NCI-H2227 (cell line): Measurements from ENCODE around the gene ZBTB38.

Experiments
- DNase-seq: peaks from one replicate; lab custom pipeline; 2025; ENCODE audit not compliant: unreplicated experiment; lab: John Stamatoyannopoulos, UW

The ZBTB38 gene

GRCh38 chr3:141384575-141384974 is 16.3 kb downstream of the ZBTB38 start:
- DNase-seq: no peak

GRCh38 chr3:141385406-141386125 is 17.3 kb downstream of the ZBTB38 start:
- peak; percentile 14 for DNase-seq

DNA sequence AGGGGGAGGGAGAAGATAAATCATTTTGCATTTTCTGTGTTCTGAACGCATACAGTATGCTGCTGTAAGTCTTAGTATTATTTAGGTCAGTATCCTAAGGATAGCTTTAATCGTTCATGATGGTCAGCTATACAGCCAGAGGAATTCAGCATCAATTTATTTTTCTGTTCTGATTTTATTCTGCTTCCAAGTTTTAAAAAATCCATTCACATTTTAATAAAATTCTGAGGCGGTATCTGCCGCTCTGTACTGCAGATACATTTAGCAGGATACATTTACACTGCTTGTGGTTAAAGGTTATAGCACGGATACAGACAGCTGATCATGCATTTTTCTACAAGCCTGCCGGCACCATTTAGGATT is 17.8 kb downstream of the ZBTB38 start:
- peak; percentile 18 for DNase-seq

- DNase-seq: peak; percentile 56
Measured at GRCh38 chr3:141386611-141387111, 18.4 kb downstream of the ZBTB38 start.

- no peak for DNase-seq
Measured at GRCh38 chr3:141387516-141387915, 19.2 kb downstream of the ZBTB38 start.

- no peak for DNase-seq
Measured at GRCh38 chr3:141388395-141388794, 20.1 kb downstream of the ZBTB38 start.

- peak; percentile 16 for DNase-seq
Measured at GRCh38 chr3:141388823-141389621, 20.7 kb downstream of the ZBTB38 start.

- peak; percentile 10 for DNase-seq
Measured at GRCh38 chr3:141389703-141390102, 21.4 kb downstream of the ZBTB38 start.

DNA sequence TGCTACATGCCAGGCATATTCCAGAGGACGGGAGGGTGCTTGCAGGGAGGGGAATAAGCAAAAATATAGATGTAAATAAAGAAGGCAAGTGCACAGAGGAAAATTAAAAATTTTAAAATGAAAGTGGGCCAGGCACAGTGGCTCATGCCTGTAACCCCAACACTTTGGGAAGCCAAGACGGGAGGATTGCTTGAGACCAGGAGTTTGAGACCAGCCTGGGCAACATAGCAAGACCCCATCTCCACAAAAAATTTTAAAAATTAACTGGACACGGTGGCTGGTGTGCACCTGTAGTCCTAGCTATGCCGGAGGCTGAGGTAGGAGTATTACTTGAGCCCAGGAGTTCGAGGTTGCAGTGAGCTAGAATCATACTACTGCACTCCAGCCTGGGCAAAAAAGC is 22.4 kb downstream of the ZBTB38 start:
- DNase-seq: no peak

DNA sequence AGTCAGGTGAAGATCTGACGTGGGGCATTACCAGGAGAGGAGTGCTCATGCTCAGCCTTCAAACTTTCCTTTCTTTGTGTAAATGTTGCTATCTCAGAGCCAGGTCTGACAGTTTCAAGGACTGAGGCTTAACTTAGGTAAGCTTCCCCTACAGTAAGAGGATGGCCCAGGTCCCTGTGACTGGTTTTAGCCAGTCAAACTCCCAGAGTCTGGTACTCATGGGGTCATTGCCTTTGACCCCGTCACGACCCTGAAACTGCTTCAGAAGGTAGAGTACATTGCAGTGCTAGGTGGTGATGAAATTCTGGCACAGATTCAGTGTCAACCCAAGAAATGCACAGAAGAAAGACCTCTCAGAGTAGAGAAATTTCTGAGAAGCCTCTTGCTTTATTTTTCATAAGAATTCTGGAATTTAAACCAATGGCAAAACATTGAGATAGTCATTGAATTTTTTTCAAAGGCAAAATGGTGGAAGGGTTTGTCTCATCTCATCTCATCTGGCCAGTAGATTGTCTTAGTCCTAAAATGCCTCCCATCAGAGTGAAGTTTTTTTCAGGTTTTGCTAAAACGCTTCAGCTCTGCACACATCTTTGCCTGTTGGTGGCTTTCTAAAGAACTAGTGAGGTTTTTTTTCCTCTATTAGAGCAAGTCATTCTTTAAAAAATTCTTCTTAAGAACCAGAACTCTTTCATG is 23.1 kb downstream of the ZBTB38 start:
- no peak for DNase-seq

GRCh38 chr3:141391991-141392316 is 23.6 kb downstream of the ZBTB38 start:
- DNase-seq: no peak

DNA sequence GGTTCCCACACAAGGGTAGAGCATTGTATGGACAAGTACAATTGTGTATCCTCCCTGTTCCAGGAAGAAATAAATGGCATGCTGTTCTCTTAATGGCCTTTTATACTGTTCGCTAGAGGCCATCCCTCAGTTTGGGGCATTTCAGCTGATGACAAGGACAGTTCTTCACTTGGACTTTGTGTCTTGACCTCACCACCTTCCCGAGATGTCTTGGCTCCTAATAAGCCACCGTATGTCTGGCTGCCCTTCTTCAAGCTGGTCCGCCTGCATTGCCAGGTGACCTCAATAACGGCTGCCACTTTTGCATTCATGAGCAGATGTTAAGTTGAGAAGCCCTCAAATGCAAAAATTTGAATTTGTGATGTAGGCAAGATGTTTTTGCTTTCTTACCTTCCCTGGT is 24.1 kb downstream of the ZBTB38 start:
- no peak for DNase-seq

DNA sequence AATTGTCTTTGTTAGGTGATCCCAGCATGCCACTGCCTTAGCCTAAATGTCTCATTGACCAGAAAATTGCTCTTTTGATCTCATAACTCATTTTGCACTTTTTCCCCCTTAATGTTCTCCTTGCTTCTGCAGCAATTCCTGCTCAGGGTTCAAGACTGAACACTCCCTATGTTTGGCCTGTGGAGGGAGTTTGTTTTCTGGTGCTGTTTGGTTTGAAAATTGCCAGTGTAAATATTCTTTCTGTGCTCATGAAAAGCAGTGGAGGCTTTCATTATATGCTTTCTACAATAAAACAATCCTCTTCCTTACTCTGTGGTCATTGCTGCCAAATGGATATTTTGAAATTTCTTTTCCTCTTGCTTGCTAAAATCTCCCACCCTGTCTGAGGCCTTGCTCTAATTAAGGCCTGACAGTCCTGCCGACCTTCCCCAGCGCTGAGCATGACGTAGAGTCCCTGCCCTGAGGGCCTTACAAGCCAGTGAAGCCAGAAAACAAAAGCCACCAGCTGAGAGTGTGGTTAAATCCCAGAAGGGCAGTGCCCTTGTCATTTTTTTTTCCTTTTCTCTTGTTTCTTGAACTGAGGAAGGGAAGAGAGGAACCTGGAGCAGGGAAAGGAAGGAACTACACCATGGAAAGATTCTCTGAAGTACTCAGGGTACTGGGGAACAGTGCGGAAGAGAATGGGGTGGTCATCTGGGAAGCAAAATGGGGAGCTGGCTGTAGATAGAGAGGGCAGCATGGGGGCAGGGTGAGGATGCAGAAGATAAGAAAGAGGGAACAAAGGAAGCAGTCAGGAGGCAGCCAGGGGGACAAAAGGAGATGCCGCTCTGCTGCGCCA is 24.8 kb downstream of the ZBTB38 start:
- DNase-seq: peak; percentile 58

- DNase-seq: no peak
Measured at GRCh38 chr3:141393735-141394076, 25.4 kb downstream of the ZBTB38 start.

- no peak for DNase-seq
Measured at GRCh38 chr3:141394560-141394959, 26.3 kb downstream of the ZBTB38 start.

GRCh38 chr3:141395005-141395589 is 26.8 kb downstream of the ZBTB38 start:
- no peak for DNase-seq

DNA sequence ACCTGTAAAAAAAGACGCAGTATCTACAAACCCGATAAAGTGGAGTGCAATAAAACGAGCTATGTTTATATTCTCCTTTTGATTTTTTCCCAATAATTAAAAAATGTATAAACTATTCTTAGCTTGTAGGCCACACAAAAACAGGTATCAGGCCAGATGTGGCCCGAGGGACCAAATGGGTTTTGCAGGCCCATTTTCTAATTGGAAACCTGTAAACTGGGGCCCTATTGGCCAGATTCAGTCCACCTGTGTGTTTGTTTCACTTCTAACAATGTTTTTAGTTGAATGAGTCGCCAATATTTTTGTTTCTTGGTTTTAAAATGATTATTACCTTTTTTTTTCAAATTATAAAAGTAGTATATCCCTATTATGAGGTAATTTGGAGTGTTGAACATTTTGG is 29.7 kb downstream of the ZBTB38 start:
- no peak for DNase-seq

DNA sequence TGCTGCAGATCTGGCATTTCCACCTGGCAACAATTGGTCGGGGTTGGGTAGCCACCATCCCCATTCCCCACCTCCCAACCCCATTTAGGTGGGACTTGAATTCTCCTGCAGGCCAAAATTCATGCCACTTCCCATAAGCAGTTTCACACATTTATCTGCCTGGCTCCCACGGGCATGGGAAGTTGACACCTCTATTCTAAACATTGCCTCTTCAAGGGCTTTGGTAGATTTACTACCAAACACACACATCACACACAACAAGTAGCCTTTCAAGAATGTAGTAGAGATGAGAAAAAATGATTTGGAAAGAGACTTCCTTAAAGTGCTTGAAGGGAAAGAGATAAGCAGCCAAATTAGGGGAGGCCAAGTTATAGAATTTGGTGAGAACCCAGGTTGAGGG is 30.9 kb downstream of the ZBTB38 start:
- no peak for DNase-seq

GRCh38 chr3:141400073-141400971 is 32.0 kb downstream of the ZBTB38 start:
- no peak for DNase-seq

DNA sequence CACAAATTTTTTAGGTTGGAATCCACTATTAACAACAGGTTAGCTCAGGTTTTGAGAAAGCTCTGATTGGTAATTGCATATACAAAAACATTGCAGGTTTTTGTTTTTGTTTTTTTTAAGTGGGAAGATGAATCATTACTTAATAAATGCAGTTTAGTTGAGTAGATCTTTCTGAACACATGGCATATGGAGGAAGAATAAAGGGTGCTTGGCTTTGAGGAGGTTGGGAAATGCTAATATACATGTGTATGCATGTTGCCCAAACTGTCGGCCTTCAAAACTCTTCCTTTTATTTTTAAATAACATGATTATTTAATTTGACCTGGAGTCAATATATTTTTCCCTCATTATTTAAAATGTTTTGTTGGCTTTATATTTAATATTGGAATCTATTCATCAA is 32.8 kb downstream of the ZBTB38 start:
- no peak for DNase-seq
